Measurements from ENCODE around the gene GAB2.

GAB2 gene

DNA sequence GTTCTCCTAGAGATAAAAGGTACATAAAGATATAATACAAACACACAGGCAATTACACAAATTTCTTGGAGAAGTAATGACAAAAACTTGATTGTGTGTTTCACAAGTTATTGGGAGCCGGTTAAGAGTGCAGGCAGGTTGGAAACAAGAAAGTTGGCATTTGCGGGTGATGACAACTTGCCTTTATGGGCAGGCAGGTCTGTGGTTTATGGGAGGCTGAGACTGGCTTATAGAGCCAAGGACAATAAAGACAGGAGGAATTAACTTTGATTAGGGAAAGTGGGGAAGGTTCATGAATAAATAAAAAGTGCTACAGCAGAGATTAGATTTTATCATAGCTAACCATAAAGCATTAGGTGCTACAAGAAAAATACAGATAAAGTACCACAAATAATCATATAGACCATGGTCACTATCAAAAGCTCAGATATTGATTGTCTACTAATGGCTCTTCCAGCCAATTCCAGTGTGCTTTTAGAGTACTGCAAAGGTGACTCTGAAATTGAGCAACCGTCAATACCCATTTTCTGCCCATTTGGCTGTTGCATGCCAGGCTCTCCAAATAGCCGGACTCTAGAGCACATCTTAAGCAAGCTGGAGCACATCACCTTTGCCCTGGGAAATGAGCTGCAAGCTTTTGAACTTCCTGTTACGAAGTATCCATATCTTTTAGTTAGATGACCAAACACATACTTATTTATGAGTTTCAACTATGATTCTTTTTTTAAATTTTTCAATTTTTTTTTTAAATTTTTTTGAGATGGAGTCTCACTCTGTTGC is 33.9 kb upstream of the GAB2 start:
- no peak for DNase-seq
- no peak overlapping the region for H3K4me3 ChIP-seq (ENCODE audit: insufficient read depth, low read depth, low read length, poor library complexity, severe bottlenecking)
- peaks cover 2% of the 10 kb centered on the region for H3K36me3 ChIP-seq (ENCODE audit: control insufficient read depth, insufficient read depth, low read length)
- H3K4me1 ChIP-seq (ENCODE audit: control insufficient read depth, insufficient read depth, low read length, poor library complexity, severe bottlenecking): no peaks in the 10 kb centered on the region
- H3K27ac ChIP-seq (ENCODE audit: insufficient read depth, low read length, poor library complexity, severe bottlenecking): no peak overlapping the region
- H3K27me3 ChIP-seq (replicated peaks; ENCODE audit: control insufficient read depth, insufficient read depth, low read length, poor library complexity, severe bottlenecking): no peaks in the 10 kb centered on the region
- H3K9me3 ChIP-seq (ENCODE audit: control insufficient read depth, low read length): no peaks in the 10 kb centered on the region

DNA sequence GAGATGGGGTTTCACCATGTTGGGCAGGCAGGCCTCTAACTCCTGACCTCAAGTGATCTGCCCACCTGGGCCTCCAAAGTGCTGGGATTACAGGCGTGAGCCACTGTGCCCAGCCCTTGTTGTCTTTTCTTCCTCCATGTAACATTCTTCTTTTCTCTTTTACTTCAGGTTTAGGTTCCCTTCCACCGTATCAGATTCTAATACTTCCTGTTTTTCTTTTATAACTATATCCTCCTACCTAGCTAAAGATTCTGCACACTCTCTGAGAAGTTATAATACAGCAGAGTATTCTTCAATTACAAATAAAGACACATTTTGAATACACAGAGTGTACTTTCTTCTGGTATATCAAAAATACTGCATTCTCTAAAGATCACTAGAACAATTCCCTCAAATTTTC is 33.2 kb upstream of the GAB2 start:
- Histone ChIP-seq H3K9me3 (ENCODE audit: control insufficient read depth, low read length) (no peaks in the 10 kb centered on the region), H3K4me3 (ENCODE audit: insufficient read depth, low read depth, low read length, poor library complexity, severe bottlenecking) (no peak overlapping the region), H3K4me1 (ENCODE audit: control insufficient read depth, insufficient read depth, low read length, poor library complexity, severe bottlenecking) (no peaks in the 10 kb centered on the region), H3K27ac (ENCODE audit: insufficient read depth, low read length, poor library complexity, severe bottlenecking) (no peak overlapping the region), H3K36me3 (ENCODE audit: control insufficient read depth, insufficient read depth, low read length) (no peaks in the 10 kb centered on the region), H3K27me3 (replicated peaks; ENCODE audit: control insufficient read depth, insufficient read depth, low read length, poor library complexity, severe bottlenecking) (no peaks in the 10 kb centered on the region)
- no peak for DNase-seq

DNA sequence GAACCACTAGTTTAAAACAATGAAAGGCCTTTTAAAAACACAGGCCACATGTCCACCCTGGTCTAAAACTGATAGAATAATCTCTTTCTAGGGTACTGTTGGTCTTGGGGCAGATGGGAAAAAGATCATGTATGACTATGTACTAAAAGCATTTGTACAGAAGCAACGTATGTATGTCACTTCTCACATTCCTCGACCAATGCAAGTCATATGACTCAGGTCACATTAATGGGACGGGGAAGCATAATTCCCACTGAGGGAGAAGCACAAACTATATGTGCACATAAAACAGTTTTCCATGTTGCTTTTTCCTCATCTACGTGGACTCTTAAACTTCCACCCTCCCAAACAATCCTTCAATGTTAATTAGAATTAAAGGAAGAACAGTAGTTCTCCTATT is 32.2 kb upstream of the GAB2 start:
- H3K27ac ChIP-seq (ENCODE audit: insufficient read depth, low read length, poor library complexity, severe bottlenecking): no peak overlapping the region
- no peaks in the 10 kb centered on the region for H3K9me3 ChIP-seq (ENCODE audit: control insufficient read depth, low read length)
- no peaks in the 10 kb centered on the region for H3K27me3 ChIP-seq (replicated peaks; ENCODE audit: control insufficient read depth, insufficient read depth, low read length, poor library complexity, severe bottlenecking)
- no peak overlapping the region for H3K4me3 ChIP-seq (ENCODE audit: insufficient read depth, low read depth, low read length, poor library complexity, severe bottlenecking)
- H3K36me3 ChIP-seq (ENCODE audit: control insufficient read depth, insufficient read depth, low read length): no peaks in the 10 kb centered on the region
- H3K4me1 ChIP-seq (ENCODE audit: control insufficient read depth, insufficient read depth, low read length, poor library complexity, severe bottlenecking): no peaks in the 10 kb centered on the region
- DNase-seq: no peak

DNA sequence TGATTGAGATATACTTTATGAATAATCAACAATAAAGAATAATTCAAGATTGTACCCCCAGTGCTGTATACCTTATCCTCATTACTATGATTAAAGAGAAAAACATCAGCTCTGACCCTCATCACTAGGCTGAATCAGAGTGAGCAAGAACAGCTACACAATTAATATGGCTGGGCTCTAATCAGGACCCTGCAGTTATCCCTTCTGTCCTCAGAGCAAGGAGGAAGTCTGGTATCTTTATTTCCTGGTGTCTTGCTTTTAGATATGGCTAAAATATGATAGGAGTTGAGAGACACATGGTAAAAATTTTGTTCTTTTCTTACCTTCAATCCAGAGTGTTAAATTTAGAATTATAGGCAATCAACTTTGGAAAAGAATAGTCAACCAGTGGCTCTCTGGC is 28.6 kb upstream of the GAB2 start:
- DNase-seq: no peak
- Histone ChIP-seq H3K4me1 (ENCODE audit: control insufficient read depth, insufficient read depth, low read length, poor library complexity, severe bottlenecking) (no peaks in the 10 kb centered on the region), H3K27me3 (replicated peaks; ENCODE audit: control insufficient read depth, insufficient read depth, low read length, poor library complexity, severe bottlenecking) (no peaks in the 10 kb centered on the region), H3K27ac (ENCODE audit: insufficient read depth, low read length, poor library complexity, severe bottlenecking) (no peak overlapping the region), H3K9me3 (ENCODE audit: control insufficient read depth, low read length) (no peaks in the 10 kb centered on the region), H3K4me3 (ENCODE audit: insufficient read depth, low read depth, low read length, poor library complexity, severe bottlenecking) (no peak overlapping the region), H3K36me3 (ENCODE audit: control insufficient read depth, insufficient read depth, low read length) (peaks cover 14% of the 10 kb centered on the region)

DNA sequence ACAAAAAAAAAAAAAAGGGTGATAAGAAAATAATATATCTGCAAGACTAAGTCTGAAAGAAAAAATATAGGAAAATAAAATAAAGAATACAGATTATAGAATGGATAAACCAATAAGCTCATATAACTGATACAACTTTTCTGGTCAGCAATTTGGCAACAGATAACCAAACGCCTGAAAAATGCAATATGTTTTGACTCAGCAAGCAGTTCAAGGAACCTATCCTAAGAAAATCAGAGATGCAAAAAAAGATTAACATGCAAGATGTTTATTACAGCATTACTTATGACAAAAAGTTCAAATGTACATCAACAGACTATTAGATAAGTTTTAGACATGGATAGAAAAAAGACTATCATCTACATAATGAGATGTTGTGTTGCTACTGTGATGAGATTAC is 27.1 kb upstream of the GAB2 start:
- H3K27me3 ChIP-seq (replicated peaks; ENCODE audit: control insufficient read depth, insufficient read depth, low read length, poor library complexity, severe bottlenecking): no peaks in the 10 kb centered on the region
- no peak overlapping the region for H3K27ac ChIP-seq (ENCODE audit: insufficient read depth, low read length, poor library complexity, severe bottlenecking)
- no peaks in the 10 kb centered on the region for H3K4me1 ChIP-seq (ENCODE audit: control insufficient read depth, insufficient read depth, low read length, poor library complexity, severe bottlenecking)
- no peaks in the 10 kb centered on the region for H3K9me3 ChIP-seq (ENCODE audit: control insufficient read depth, low read length)
- peaks cover 14% of the 10 kb centered on the region for H3K36me3 ChIP-seq (ENCODE audit: control insufficient read depth, insufficient read depth, low read length)
- no peak overlapping the region for H3K4me3 ChIP-seq (ENCODE audit: insufficient read depth, low read depth, low read length, poor library complexity, severe bottlenecking)
- no peak for DNase-seq

DNA sequence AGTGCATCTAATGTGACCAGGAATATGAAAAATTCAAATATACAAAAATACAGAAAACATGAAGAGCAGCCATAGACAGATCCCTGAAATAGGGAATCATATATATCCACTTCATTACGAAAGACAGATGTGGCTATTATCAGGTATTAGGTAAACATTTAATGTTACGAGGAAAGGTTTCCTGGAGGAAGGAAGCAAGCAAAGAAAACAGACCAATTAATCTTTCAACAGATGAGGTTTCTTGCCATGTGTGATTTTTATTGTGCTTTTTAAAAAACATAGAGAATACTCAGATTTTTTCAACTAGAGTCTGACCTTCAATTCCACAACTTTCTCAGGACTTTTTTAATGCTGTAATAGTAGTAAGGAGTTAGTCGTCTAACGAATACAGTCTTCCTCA is 24.3 kb upstream of the GAB2 start:
- Histone ChIP-seq H3K36me3 (ENCODE audit: control insufficient read depth, insufficient read depth, low read length) (peaks cover 14% of the 10 kb centered on the region), H3K9me3 (ENCODE audit: control insufficient read depth, low read length) (no peaks in the 10 kb centered on the region), H3K27ac (ENCODE audit: insufficient read depth, low read length, poor library complexity, severe bottlenecking) (no peak overlapping the region), H3K27me3 (replicated peaks; ENCODE audit: control insufficient read depth, insufficient read depth, low read length, poor library complexity, severe bottlenecking) (no peaks in the 10 kb centered on the region), H3K4me1 (ENCODE audit: control insufficient read depth, insufficient read depth, low read length, poor library complexity, severe bottlenecking) (no peaks in the 10 kb centered on the region), H3K4me3 (ENCODE audit: insufficient read depth, low read depth, low read length, poor library complexity, severe bottlenecking) (no peak overlapping the region)
- no peak for DNase-seq

DNA sequence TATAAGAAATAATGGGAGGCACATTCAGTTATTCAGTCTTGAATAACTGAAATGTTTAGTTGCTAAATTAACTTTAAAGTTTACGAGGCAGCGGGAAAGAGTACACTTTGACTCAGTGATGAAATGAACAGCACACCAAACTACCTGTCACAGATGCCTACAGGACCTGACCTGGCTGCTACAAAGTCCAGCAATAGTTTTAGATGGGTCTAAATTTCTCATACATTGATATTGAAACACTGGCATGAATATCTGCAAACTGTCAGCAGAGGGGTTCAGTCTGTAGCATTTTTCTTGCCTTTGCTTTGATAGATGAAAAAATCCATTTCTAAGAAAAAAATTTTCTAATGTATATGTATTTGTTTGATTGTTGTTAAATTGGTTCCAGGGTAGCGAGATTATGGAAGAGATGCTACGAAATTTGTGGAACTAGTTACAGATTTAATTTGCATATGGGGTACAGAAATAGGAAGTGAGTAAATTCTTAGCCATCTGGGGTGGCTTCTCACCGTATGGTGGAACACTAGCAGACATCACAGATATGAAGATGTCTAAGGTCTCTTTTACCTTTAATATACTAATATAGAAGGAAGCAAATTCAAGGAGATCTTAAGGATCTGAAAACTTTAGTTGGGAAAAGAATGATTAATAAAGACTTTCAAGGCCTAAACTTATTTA is 20.8 kb upstream of the GAB2 start:
- Histone ChIP-seq H3K27ac (ENCODE audit: insufficient read depth, low read length, poor library complexity, severe bottlenecking) (no peak overlapping the region), H3K9me3 (ENCODE audit: control insufficient read depth, low read length) (no peaks in the 10 kb centered on the region), H3K4me1 (ENCODE audit: control insufficient read depth, insufficient read depth, low read length, poor library complexity, severe bottlenecking) (no peaks in the 10 kb centered on the region), H3K27me3 (replicated peaks; ENCODE audit: control insufficient read depth, insufficient read depth, low read length, poor library complexity, severe bottlenecking) (no peaks in the 10 kb centered on the region), H3K36me3 (ENCODE audit: control insufficient read depth, insufficient read depth, low read length) (peaks cover 9% of the 10 kb centered on the region), H3K4me3 (ENCODE audit: insufficient read depth, low read depth, low read length, poor library complexity, severe bottlenecking) (no peak overlapping the region)
- DNase-seq: no peak

DNA sequence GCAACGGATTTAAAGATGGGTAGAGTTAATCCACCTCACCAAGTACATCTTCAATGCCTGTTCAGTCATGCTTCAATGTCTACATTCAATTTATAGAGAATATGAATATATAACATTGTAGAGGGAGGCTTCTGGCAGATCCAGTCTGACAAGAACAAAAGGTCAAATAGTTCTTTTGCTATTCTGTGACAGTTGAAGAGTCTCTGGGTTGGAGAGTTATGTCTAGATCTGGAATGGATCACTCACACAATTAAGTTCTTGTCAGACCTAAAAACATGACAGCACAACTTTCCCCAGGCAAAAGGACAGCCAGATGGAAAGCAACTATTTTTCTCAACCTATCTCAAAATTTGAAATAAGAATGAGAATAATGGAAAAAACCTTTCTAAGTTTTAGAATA is 15.3 kb upstream of the GAB2 start:
- Histone ChIP-seq H3K4me1 (ENCODE audit: control insufficient read depth, insufficient read depth, low read length, poor library complexity, severe bottlenecking) (no peaks in the 10 kb centered on the region), H3K4me3 (ENCODE audit: insufficient read depth, low read depth, low read length, poor library complexity, severe bottlenecking) (no peak overlapping the region), H3K9me3 (ENCODE audit: control insufficient read depth, low read length) (no peaks in the 10 kb centered on the region), H3K27ac (ENCODE audit: insufficient read depth, low read length, poor library complexity, severe bottlenecking) (no peak overlapping the region), H3K36me3 (ENCODE audit: control insufficient read depth, insufficient read depth, low read length) (no peaks in the 10 kb centered on the region), H3K27me3 (replicated peaks; ENCODE audit: control insufficient read depth, insufficient read depth, low read length, poor library complexity, severe bottlenecking) (no peaks in the 10 kb centered on the region)
- no peak for DNase-seq

DNA sequence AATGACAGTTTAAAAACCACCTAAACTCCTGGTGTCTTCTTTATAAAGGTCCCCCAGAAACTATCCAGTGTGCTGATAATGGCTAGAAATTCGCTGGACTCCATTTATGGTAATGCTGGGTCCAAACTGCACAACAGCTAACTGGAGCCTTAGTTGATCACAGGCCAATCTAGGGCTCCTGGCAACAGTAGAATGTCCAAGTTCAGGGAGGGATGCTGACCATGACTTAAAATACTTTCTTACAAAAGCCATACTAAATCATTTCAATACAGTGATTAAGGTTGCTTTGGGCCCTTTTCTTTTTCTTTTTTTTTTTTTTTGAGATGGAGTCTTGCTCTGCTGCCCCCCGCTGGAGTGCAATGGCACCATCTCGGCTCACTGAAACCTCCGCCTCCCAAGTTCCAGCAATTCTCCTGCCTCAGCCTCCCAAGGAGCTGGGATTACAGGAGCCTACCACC is 14.5 kb upstream of the GAB2 start:
- no peak overlapping the region for H3K27ac ChIP-seq (ENCODE audit: insufficient read depth, low read length, poor library complexity, severe bottlenecking)
- no peaks in the 10 kb centered on the region for H3K36me3 ChIP-seq (ENCODE audit: control insufficient read depth, insufficient read depth, low read length)
- H3K9me3 ChIP-seq (ENCODE audit: control insufficient read depth, low read length): no peaks in the 10 kb centered on the region
- no peaks in the 10 kb centered on the region for H3K4me1 ChIP-seq (ENCODE audit: control insufficient read depth, insufficient read depth, low read length, poor library complexity, severe bottlenecking)
- DNase-seq: no peak
- H3K4me3 ChIP-seq (ENCODE audit: insufficient read depth, low read depth, low read length, poor library complexity, severe bottlenecking): no peak overlapping the region
- H3K27me3 ChIP-seq (replicated peaks; ENCODE audit: control insufficient read depth, insufficient read depth, low read length, poor library complexity, severe bottlenecking): no peaks in the 10 kb centered on the region

DNA sequence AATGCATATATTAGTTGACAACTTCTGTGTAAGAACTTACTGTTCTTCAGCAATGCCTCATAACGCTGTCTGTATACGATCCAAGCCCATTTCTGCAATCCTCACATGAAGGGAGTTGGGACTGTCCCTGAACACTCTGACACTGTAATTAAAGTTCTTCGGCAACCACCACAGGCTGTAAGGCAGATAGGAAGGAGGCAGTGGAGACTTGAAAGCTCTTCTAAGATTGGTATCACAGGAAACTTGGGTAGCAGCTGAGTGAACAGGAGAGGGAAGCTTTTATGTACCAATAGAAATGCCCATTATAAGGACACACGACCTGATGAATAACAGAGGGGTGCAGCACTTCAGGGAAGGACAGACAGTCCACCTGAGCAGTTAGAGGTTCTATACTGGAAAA is 12.0 kb upstream of the GAB2 start:
- Histone ChIP-seq H3K27me3 (replicated peaks; ENCODE audit: control insufficient read depth, insufficient read depth, low read length, poor library complexity, severe bottlenecking) (no peaks in the 10 kb centered on the region), H3K4me1 (ENCODE audit: control insufficient read depth, insufficient read depth, low read length, poor library complexity, severe bottlenecking) (no peaks in the 10 kb centered on the region), H3K36me3 (ENCODE audit: control insufficient read depth, insufficient read depth, low read length) (no peaks in the 10 kb centered on the region), H3K4me3 (ENCODE audit: insufficient read depth, low read depth, low read length, poor library complexity, severe bottlenecking) (no peak overlapping the region), H3K27ac (ENCODE audit: insufficient read depth, low read length, poor library complexity, severe bottlenecking) (no peak overlapping the region), H3K9me3 (ENCODE audit: control insufficient read depth, low read length) (no peaks in the 10 kb centered on the region)
- no peak for DNase-seq
